GM18861 (cell line): ENCODE data around the gene KRT24.

Experiments
- ATAC-seq: cut with Tn5 transposase; IDR thresholded peaks from one replicate; pipeline ENCODE4 v1.9.1; 2021; ENCODE audit not compliant: unreplicated experiment

Gene KRT24

GRCh38 chr17:40695874-40696472, 7.6 kb downstream of the KRT24 start:
- no peak for ATAC-seq

- no peak for ATAC-seq
These were observed 9.0 kb downstream of the KRT24 start for GRCh38 chr17:40694584-40694983.

- ATAC-seq, result no peak
These were observed 16.4 kb downstream of the KRT24 start for GRCh38 chr17:40687106-40687505.

GRCh38 chr17:40686192-40686591, 17.4 kb downstream of the KRT24 start:
- no peak for ATAC-seq

GRCh38 chr17:40680998-40681397, 22.6 kb downstream of the KRT24 start:
- no peak for ATAC-seq

- ATAC-seq, result no peak
These were observed 24.0 kb downstream of the KRT24 start for GRCh38 chr17:40679523-40679907.

- no peak for ATAC-seq
These were observed 24.5 kb downstream of the KRT24 start for GRCh38 chr17:40678902-40679522.

GRCh38 chr17:40675905-40676304, 27.6 kb downstream of the KRT24 start:
- ATAC-seq, result no peak

GRCh38 chr17:40672654-40673053, 30.9 kb downstream of the KRT24 start:
- ATAC-seq, result no peak

GRCh38 chr17:40671282-40671681, 32.3 kb downstream of the KRT24 start:
- no peak for ATAC-seq

- ATAC-seq, result no peak
These were observed 37.2 kb downstream of the KRT24 start for GRCh38 chr17:40666331-40666730.

- ATAC-seq, result no peak
These were observed 38.8 kb downstream of the KRT24 start, which contains the start of gene KRT222 for GRCh38 chr17:40664582-40665333. Gene KRT222, minus strand, starts transcription at chr17:40665177. Its CDS starts 78 bp downstream, at chr17:40665099.

- no peak for ATAC-seq
These were observed 40.3 kb downstream of the KRT24 start for GRCh38 chr17:40663252-40663651.

GRCh38 chr17:40659911-40660310, 43.6 kb downstream of the KRT24 start:
- ATAC-seq, result no peak

GRCh38 chr17:40658396-40658795, 45.2 kb downstream of the KRT24 start:
- no peak for ATAC-seq

GRCh38 chr17:40651939-40652338, 51.6 kb downstream of the KRT24 start:
- no peak for ATAC-seq

GRCh38 chr17:40648384-40648968, 55.1 kb downstream of the KRT24 start:
- ATAC-seq, result no peak
